Activated T-cell treated with anti-CD3 and anti-CD28 coated beads, Interleukin-2, amount 50 U/mL, for 72 hours (primary cell): ENCODE measurements around the gene ASIC5. TPM values are rescaled to one million over a fixed set of nuclear protein-coding genes. Genes with fewer than 3 reads are reported as not detected.

ENCODE experiments used
- ATAC-seq, 2 donors: fragments of 150-1000 bp; cut with Tn5 transposase; replicated peaks in 1 of 2; 2 replicates each; pipeline ENCODE4 v1.10.0; 2021; ENCODE audit warnings: moderate library complexity in 2 of 2, mild to moderate bottlenecking in 1 of 2
- DNase-seq, 2 donors: peaks; one replicate each; pipeline ENCODE4 v3.0.0; 2021 to 2022; ENCODE audit warnings: mixed read lengths in 1 of 2
- H3K27ac Mint-ChIP-seq: one replicate; pipeline ENCODE4 v1.8.0; 2022; ENCODE audit warnings: mild to moderate bottlenecking, moderate library complexity, mixed read lengths
- H3K27me3 Mint-ChIP-seq: one replicate; pipeline ENCODE4 v1.8.0; 2022; ENCODE audit warnings: low read depth, mixed read lengths
- H3K36me3 Mint-ChIP-seq, 2 donors: one replicate each; pipeline ENCODE4 v1.8.0; 2022; ENCODE audit warnings: mixed read lengths in 2 of 2, mild to moderate bottlenecking in 1 of 2; ENCODE audit not compliant: insufficient read depth in 2 of 2
- H3K4me1 Mint-ChIP-seq: one replicate; pipeline ENCODE4 v1.8.0; 2022; ENCODE audit warnings: low read depth, mixed read lengths
- H3K4me3 Mint-ChIP-seq, 2 donors: one replicate each; pipeline ENCODE4 v1.8.0; 2022; ENCODE audit warnings: mild to moderate bottlenecking in 2 of 2, mixed read lengths in 2 of 2, moderate library complexity in 2 of 2
- H3K9me3 Mint-ChIP-seq, 2 donors: one replicate each; pipeline ENCODE4 v1.8.0; 2022; ENCODE audit warnings: mixed read lengths in 2 of 2
- total RNA-seq, 2 donors: library from RNA; stranded (reverse); gene quantifications; one replicate each; pipeline ENCODE4 v1.2.3, GENCODE V29; 2022

Gene ASIC5
- total RNA-seq, 2 donors from 2014 or later: not detected

DNA sequence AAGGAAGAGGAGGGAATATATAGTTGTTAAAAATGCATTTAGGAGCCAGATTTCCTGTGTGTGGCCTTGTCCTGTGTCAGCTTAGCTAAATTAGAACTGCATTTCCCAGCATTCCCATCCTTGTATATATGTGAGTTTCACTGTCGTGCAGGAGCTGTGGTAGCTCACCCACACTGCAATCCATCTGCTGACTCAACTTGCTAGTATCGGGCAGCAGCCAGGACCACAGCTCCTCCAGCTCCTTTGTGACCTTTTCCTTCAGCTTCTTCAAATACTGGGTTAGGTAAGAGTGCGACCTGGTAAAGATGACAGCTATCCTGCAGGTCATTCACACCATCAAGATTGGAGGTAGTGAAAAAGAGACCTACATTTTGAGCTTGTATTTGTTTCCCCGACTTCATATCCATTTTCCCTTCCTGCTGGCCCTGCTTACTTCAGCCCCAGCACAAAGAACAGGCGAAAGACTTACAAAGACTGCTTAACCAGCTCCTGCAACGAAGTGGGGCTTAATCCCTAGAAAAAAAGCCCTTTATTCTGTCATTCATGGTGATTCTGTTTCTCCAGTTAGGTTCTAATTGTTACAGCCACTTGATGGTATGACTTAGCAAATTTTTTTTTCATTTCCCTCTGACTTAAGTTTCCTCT lies 11.4 kb downstream of the ASIC5 start:
- Mint-ChIP-seq H3K36me3 (no peaks in the 10 kb centered on the region), H3K4me3 (no peak overlapping the region), H3K27me3 (peaks cover 6% of the 10 kb centered on the region), H3K27ac (no peak overlapping the region), H3K9me3 (no peaks in the 10 kb centered on the region), H3K4me1 (no peaks in the 10 kb centered on the region)
- no peak for DNase-seq
- no peak for ATAC-seq

DNA sequence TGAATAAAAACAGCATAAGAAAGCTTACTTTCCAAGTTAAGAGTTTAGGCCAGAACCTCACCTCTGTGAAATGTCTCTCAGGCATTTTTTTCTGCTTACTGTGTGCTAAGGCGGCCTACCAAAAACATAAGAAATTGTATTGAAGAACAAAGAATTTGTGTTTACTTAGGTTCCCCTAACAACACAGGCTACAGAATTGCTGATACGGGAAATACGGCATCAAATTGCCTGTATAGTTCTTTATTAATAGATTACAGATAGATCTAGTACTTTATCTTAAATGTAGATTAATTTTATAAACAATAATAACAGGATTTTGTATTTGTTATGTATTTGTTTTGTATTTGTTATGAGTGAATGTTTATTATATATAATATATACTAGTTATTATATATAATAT lies 12.9 kb downstream of the ASIC5 start:
- Mint-ChIP-seq H3K27me3 (peaks cover 6% of the 10 kb centered on the region), H3K4me1 (no peaks in the 10 kb centered on the region), H3K4me3 (no peak overlapping the region), H3K36me3 (no peaks in the 10 kb centered on the region), H3K27ac (no peak overlapping the region), H3K9me3 (no peaks in the 10 kb centered on the region)
- DNase-seq (no peak), ATAC-seq (no peak)

DNA sequence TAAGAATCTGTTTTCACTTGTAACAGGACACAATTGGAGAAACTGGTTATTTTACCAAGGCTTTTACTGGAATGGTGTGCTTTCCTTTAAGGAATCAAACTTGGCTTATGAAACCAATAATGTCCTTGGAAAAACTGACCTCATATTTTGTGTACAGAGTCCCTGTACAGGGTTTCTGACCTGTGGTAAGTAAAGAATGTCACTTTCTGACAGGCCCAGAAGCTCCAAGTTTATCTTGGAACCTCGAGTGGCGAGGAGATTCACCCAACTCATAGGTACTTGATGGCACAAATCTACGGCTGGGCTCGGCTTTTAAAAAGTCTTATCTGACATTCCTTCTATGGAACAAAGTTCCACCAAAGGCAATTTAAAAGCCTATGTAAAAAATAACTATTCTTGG lies 17.0 kb downstream of the ASIC5 start:
- ATAC-seq (no peak), DNase-seq (no peak)
- no peaks in the 10 kb centered on the region for H3K27me3 Mint-ChIP-seq
- no peaks in the 10 kb centered on the region for H3K36me3 Mint-ChIP-seq
- no peaks in the 10 kb centered on the region for H3K4me1 Mint-ChIP-seq
- no peaks in the 10 kb centered on the region for H3K9me3 Mint-ChIP-seq
- no peak overlapping the region for H3K4me3 Mint-ChIP-seq
- H3K27ac Mint-ChIP-seq: no peak overlapping the region

DNA sequence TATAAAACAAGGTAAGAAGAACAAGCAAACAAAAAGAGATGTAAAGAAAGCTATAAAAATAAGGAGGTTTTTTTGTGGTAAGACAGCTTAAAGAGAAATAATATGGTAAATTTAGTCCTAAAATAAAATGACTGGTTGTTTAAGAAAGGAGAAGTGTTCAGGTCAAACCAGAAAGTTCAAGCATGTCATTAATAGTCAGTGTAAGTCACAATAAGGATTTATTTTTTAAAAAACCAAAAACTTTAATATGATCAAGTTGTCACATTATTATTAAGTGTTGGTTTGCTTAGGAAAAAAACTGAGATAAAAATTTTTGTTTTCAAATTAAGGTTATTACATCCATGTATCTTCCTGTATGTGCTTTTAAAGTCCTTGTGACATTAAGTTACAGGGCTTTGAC lies 19.1 kb downstream of the ASIC5 start:
- Mint-ChIP-seq H3K27ac (no peak overlapping the region), H3K4me3 (no peak overlapping the region), H3K9me3 (no peaks in the 10 kb centered on the region), H3K36me3 (no peaks in the 10 kb centered on the region), H3K27me3 (no peaks in the 10 kb centered on the region), H3K4me1 (no peaks in the 10 kb centered on the region)
- ATAC-seq: no peak
- no peak for DNase-seq

DNA sequence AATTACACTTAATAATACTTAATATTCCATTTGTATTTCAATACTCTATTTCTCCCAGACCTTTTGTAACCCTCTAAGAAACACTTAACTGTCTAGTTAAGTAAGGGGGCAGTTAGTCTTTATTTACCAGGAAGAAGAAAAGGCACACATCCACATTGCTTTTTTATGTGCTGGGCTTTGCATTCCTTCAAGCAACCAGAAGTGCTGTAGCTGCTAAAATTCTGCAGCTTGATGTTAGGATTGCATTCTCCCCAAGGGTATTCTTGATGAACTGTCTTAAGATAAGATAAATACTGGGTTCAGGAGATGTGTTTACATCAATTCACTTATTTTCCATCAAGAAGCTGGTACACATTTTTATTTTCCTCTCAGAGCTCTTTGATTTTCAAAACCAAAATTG lies 24.0 kb downstream of the ASIC5 start:
- H3K36me3 Mint-ChIP-seq: no peaks in the 10 kb centered on the region
- ATAC-seq (no peak), DNase-seq (no peak)
- no peak overlapping the region for H3K4me3 Mint-ChIP-seq
- no peaks in the 10 kb centered on the region for H3K9me3 Mint-ChIP-seq
- H3K27ac Mint-ChIP-seq: no peak overlapping the region
- no peaks in the 10 kb centered on the region for H3K4me1 Mint-ChIP-seq
- H3K27me3 Mint-ChIP-seq: peaks cover 21% of the 10 kb centered on the region

DNA sequence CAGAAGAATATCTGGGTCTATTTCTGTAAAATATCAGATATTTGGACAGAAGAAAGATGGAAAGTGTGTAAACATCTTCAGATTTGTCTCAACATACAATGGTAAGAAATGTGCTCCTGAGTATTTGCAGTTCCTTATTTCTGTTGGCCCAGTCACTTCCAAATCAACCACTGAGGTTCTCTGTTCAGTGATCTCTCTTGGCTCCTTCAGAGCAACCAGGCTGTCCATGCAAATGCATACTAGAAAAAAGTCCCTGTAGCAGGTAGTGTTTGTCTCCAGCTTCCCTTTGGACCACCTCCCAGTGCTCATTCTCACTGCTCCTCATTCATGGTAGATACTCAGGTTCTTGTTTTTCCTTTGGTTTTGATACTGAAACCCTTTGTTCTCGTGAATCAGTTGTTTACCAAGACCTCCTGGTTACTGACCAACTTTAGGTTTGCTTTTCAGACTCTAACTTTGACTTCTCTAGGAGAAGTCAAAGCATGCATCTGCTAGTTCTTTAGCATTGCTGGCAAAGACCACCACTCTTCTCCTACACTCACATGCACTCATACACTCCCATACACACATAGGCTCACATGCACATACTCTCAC lies 28.8 kb downstream of the ASIC5 start:
- Mint-ChIP-seq H3K9me3 (no peaks in the 10 kb centered on the region), H3K27me3 (peaks cover 21% of the 10 kb centered on the region), H3K4me3 (no peak overlapping the region), H3K36me3 (no peaks in the 10 kb centered on the region), H3K4me1 (no peaks in the 10 kb centered on the region), H3K27ac (no peak overlapping the region)
- DNase-seq (no peak), ATAC-seq (no peak)

DNA sequence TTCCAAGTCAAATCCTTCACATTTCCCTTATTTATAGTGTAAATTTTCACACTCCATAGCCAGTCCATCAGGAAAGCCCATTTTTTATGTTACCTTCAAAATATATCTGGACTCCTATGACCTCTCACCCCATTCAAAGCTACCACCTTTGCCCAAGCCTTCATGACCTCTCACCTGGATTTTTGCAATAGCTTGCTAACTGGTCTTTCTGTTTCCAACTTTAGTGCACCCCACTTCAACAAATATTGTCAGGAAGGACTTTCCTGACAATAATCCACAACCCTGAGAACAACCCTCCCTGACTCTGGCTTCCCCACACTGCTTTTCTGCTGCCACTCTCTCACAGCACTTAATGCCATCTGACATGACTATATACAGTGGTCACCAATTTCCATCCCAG lies 33.4 kb downstream of the ASIC5 start:
- DNase-seq (no peak), ATAC-seq (no peak)
- Mint-ChIP-seq H3K27ac (no peak overlapping the region), H3K27me3 (peaks cover 3% of the 10 kb centered on the region), H3K9me3 (no peaks in the 10 kb centered on the region), H3K4me3 (no peak overlapping the region), H3K36me3 (no peaks in the 10 kb centered on the region), H3K4me1 (no peaks in the 10 kb centered on the region)

DNA sequence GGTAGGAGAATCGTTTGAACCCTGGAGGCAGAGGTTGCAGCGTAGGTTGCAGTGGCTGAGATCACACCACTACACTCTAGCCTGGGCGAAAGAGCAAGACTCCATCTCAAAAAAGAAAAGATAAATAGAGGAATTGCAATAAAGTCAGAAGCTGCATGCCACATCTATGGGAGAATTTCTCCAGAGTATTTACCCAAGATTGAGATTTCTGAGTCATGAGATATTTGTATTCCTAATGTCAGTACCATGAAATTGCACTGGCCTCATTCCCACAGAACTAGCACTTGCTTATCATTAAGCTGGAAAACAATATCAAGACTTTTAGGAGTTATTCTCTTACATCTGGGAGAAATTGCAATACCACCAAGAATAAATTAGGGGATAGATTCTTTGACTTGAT lies 37.4 kb downstream of the ASIC5 start:
- Mint-ChIP-seq H3K27ac (no peak overlapping the region), H3K4me1 (no peaks in the 10 kb centered on the region), H3K36me3 (no peaks in the 10 kb centered on the region), H3K9me3 (no peaks in the 10 kb centered on the region), H3K4me3 (no peak overlapping the region), H3K27me3 (peaks cover 8% of the 10 kb centered on the region)
- DNase-seq (no peak), ATAC-seq (no peak)

DNA sequence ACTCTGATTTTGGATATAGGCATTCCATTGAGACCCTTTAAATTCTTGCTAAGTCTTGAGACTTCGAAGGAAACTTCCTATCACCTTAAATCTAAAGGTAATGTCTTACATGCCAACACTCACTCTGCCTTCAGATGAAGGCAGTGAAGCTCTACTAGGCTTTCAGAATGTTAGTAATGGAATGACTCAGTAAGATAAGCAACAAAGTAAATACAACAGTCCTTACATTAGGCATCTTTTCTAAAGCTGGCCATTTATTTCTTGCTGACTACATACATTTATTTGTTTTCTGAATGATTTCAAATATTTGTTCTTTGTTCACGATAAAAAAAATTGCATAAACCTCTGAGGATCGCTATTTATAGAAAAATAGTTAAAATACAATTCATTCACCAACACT lies 43.5 kb downstream of the ASIC5 start:
- Mint-ChIP-seq H3K4me1 (no peaks in the 10 kb centered on the region), H3K9me3 (no peaks in the 10 kb centered on the region), H3K27me3 (peaks cover 8% of the 10 kb centered on the region), H3K36me3 (no peaks in the 10 kb centered on the region), H3K27ac (no peak overlapping the region), H3K4me3 (no peak overlapping the region)
- DNase-seq: no peak
- ATAC-seq: no peak

DNA sequence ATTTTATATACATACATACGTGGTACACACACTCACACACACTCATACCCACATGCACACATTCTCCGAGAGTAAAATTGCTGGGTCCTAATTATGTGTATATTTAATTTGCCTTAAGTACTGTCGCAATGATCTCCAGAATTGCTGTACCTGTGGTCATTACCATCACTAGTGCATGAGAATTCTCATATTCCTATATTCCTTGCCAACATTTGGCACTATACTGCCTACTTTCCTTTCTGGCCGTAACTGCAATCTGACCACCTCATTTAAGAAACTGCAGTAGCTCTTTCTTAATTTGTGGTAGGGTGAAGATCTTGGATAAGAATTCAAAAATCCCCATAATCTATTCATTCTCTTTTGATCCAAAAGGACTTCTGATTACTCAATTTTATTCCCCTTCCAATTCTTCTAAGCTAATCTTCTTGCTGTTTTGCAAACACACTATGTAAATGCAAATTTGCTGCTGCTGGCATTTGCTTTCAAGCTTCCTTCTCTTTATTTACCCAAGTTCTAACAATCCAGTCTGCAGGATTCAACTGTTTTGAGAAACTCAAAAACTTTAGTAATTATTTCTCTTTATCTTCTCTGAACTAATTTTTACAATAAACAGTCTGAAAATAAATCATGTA lies 45.1 kb downstream of the ASIC5 start:
- Mint-ChIP-seq H3K36me3 (no peaks in the 10 kb centered on the region), H3K27me3 (peaks cover 8% of the 10 kb centered on the region), H3K27ac (no peak overlapping the region), H3K4me3 (no peak overlapping the region), H3K9me3 (no peaks in the 10 kb centered on the region), H3K4me1 (no peaks in the 10 kb centered on the region)
- ATAC-seq: no peak
- no peak for DNase-seq

DNA sequence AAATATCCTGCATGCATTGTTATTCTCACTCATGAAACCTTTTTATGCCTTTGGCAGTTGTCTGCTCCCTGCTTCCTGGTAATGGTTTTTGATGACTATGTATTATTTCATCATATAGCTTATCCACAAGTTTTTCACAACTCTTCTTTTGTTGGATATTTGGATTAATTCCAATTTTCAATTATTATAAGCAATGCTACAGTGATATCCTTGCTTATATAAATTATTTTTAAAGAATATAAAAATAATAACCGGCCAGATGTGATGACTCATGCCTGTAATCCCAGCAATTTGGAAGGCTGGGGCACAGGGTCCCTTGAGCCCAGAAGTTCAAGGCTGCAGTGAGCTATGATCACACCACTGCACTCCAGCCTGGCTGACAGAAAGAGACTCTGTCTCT lies 47.0 kb downstream of the ASIC5 start:
- no peaks in the 10 kb centered on the region for H3K9me3 Mint-ChIP-seq
- ATAC-seq: no peak
- H3K27me3 Mint-ChIP-seq: no peaks in the 10 kb centered on the region
- H3K4me1 Mint-ChIP-seq: no peaks in the 10 kb centered on the region
- no peak for DNase-seq
- no peak overlapping the region for H3K27ac Mint-ChIP-seq
- no peak overlapping the region for H3K4me3 Mint-ChIP-seq
- H3K36me3 Mint-ChIP-seq: no peaks in the 10 kb centered on the region

DNA sequence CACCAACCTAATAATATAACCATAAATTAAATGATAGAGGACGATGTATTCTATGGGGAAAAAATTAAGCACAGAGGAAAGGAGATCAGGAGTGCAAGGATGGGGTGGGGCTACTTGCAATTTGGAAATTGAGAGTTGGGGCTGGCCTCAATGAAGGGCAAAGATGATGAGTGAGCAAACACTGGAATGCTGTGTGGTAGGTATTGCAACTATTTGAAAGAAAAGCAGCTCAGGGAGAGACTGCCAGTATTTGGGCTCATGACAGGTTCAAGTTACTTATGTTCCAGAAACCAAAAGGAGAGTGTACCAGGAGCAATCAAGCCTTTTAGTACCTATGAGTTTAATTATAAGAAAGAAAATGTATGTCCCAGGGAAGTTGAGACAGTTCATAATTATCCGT lies 47.4 kb downstream of the ASIC5 start:
- H3K27me3 Mint-ChIP-seq: no peaks in the 10 kb centered on the region
- H3K27ac Mint-ChIP-seq: no peak overlapping the region
- ATAC-seq (no peak), DNase-seq (no peak)
- no peaks in the 10 kb centered on the region for H3K36me3 Mint-ChIP-seq
- no peaks in the 10 kb centered on the region for H3K4me1 Mint-ChIP-seq
- H3K4me3 Mint-ChIP-seq: no peak overlapping the region
- H3K9me3 Mint-ChIP-seq: no peaks in the 10 kb centered on the region

DNA sequence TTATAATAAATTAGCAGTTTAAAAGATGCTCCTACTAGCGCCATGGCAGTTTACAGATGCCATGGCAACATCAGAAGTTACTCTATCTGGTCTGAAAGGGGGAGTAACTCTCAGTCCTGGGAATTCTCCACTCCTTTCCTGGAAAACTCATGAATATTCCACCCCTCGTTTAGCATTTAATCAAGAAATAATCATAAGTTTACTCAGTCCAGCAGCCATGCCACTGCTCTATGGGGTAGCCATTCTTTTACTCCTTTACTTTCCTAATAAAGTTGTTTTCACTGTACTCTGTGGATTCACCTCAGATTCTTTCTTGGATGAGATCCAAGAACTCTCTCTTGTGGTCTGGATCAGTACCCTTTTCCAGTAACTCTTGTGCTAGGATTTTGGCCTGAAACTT lies 55.0 kb downstream of the ASIC5 start:
- DNase-seq: no peak
- Mint-ChIP-seq H3K9me3 (no peaks in the 10 kb centered on the region), H3K27me3 (no peaks in the 10 kb centered on the region), H3K4me1 (no peaks in the 10 kb centered on the region), H3K4me3 (no peak overlapping the region), H3K27ac (peak overlapping the region; percentile 72), H3K36me3 (no peaks in the 10 kb centered on the region)
- no peak for ATAC-seq

DNA sequence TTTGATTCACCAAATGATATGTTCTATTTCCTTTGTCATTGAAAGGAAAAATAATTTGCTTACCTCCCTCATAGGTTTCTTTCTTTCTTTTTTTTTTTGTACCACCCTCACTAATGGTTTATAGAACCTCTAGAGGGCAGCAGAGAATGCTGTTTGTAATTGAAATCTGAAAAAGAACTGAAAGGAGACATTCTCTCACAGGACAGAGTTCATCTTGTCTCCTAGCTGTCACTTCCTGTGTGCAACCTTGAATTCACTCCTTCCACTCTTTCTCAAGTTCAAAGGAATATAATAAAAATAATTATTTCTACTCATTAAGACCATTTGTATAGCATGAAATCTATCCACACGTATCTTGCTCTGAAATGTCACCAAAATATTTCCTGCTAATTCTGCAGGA lies 56.2 kb downstream of the ASIC5 start:
- ATAC-seq: peak; percentile 82 to 85
- no peaks in the 10 kb centered on the region for H3K9me3 Mint-ChIP-seq
- peak; percentile 21 to 24 for DNase-seq
- no peaks in the 10 kb centered on the region for H3K36me3 Mint-ChIP-seq
- no peak overlapping the region for H3K27ac Mint-ChIP-seq
- H3K27me3 Mint-ChIP-seq: no peaks in the 10 kb centered on the region
- peaks cover 4% of the 10 kb centered on the region for H3K4me1 Mint-ChIP-seq
- H3K4me3 Mint-ChIP-seq: no peak overlapping the region
